HPDE6-E6E7 (cell line): Measurements from ENCODE around the gene PPA2.
"Not testable (repeated sequence)": the region's sequence is repeated elsewhere in the genome, so short reads cannot be mapped to it uniquely, and the experiment has no call there.

Experiments used
- DNase-seq: peaks from one replicate; pipeline ENCODE4 v3.0.0; 2011; ENCODE audit warnings: missing footprints; ENCODE audit errors: extremely low spot score

Gene PPA2

GRCh38 chr4:105473324-105474098, at the start of gene PPA2:
Gene PPA2, minus strand, starts transcription at chr4:105474062. Its CDS starts 12 bp downstream, at chr4:105474050.
- DNase-seq, result peak; percentile 79

- peak; percentile 33 for DNase-seq
Observed at GRCh38 chr4:105520819-105521790, 47.2 kb upstream of the PPA2 start.

GRCh38 chr4:105510245-105510644, 36.4 kb upstream of the PPA2 start:
- DNase-seq, result no peak

- DNase-seq, result no peak
Observed at GRCh38 chr4:105509714-105510113, 35.9 kb upstream of the PPA2 start.

- no peak for DNase-seq
Observed at GRCh38 chr4:105509291-105509690, 35.4 kb upstream of the PPA2 start.

GRCh38 chr4:105504744-105505143, 30.9 kb upstream of the PPA2 start:
- no peak for DNase-seq

DNA sequence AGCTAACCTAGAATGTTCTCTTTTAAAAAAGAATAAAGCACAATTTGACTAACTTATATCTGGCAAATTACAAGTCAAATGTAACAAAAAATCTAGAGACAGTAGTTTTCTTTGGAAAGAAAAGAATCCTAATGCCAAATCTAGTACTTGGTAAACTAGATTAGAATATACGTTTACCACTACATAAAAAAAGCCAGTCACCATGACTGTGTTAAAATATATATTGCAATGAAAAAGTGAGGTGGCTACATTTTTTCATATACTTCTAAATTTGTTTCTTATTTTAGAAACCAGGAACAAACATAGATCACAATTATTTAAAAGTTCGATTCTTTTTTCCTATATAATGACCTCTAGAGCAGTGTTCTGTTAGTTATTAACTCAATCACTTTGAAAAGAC, 29.6 kb upstream of the PPA2 start:
- DNase-seq, result no peak

DNA sequence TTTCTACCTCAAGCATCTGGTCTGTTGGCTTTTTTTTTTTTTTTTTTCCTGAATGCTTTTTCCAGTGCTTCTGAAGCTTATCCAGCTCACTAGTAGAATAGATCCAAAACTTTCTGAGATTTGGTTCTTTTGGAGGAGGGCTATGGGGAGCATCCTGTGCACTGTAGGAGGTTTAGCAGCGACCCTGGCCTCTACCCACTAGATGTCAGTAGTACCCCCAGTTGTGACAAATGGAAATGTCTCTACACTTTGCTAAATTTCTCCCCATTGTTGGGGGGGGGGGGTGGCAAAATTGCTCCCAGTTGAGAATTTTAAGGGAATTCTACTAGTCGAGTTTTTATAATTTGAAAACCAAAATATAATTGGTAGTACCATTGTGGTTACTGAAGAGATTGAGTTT, 23.0 kb upstream of the PPA2 start:
- no peak for DNase-seq

GRCh38 chr4:105495667-105496066, 21.8 kb upstream of the PPA2 start:
- DNase-seq, result no peak

GRCh38 chr4:105490523-105490922, 16.7 kb upstream of the PPA2 start:
- DNase-seq, result no peak

DNA sequence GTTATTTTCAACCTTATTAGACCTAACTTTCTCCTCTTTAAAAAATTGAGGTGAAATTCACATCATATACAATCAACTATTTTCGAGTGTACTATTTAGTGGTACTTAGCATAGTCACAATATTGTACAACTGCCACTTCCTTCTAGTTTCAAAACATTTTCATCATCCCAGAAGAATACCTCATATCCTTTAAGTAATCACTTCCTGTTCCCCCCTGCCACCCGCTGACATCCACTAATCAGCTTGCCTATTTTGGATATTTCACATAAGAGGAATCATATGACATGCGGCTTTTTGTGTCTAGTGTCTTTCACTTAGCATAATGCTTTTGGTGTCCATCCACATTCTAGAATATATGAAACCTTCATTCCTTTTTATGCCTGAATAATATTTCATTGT, 10.0 kb upstream of the PPA2 start:
- DNase-seq, result no peak

GRCh38 chr4:105474099-105474518, 247 bp upstream of the PPA2 start:
- DNase-seq, result peak; percentile 88

- no peak for DNase-seq
Observed at GRCh38 chr4:105472871-105473323, 965 bp downstream of the PPA2 start.

- DNase-seq, result peak; percentile 61
Observed at GRCh38 chr4:105471566-105472176, 2.2 kb downstream of the PPA2 start.

- no peak for DNase-seq
Observed at GRCh38 chr4:105470766-105471165, 3.1 kb downstream of the PPA2 start.

- DNase-seq, result no peak
Observed at GRCh38 chr4:105469736-105470135, 4.1 kb downstream of the PPA2 start.

- no peak for DNase-seq
Observed at GRCh38 chr4:105466580-105466979, 7.3 kb downstream of the PPA2 start.

DNA sequence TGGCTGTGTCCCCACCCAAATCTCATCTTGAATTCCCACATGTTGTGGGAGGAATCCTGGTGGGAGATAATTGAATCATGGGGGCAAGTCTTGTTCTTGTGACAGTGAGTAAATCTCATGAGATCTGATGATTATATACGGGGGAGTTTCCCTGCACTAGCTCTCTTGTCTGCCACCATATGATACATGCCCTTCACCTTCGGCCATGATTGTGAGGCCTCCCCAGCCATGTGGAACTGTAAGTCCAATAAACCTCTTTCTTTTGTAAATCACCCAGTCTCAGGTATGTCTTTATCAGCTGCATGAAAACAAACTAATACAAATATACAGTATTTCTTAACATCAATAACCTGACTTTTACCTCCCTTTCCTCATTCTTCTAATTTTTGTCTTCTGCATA, 9.3 kb downstream of the PPA2 start:
- DNase-seq, result not testable (repeated sequence)

DNA sequence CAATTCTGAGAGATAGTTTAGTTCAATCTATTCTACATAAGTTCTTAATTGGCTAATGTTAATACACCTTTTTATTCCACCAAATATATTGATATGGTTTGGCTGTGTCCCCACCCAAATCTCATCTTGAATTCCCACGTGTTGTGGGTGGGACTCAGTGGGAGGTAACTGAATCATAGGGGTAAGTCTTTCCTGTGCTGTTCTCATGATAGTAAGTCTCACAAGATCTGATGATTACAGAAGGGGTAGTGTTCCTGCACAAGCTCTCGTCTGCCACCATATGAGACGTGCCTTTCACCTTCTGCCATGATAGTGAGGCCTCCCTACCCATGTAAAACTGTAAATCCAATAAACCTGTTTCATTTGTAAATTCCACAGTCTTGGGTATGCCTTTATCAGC, 11.3 kb downstream of the PPA2 start:
- DNase-seq, result no peak

DNA sequence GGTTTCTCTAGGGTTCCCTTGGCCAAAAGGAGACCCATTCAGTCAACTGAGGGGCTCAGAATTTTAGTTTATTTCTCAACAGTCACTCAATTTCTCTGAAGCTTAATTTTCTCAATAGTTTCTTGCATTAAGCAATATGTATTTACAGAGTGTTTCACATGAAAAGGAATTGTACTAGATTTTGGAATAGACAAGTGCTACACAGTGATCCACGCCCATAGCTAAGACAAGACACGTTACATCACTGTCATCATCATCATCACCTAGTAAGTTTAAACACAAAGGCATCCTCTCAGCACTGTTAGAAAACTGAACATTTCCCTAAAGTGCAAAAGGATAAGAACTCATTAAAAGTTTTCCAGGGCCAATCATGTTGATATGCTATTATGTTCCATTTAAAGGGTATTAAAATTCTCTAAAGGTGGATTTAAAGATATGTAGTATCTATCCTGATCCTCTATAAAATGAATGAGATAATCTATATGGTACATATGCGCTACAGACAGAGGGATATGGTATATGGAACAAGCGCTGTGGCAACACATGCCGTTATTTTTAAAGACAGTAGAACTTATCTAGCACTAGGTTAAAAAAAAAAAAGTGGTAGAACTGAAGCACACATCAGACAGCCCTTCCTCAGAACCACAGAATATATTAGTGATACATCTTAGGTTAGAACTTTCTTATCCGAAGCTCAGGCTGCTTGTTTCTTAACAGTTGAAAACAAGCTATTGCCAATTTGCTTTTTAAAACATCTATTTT, 12.1 kb downstream of the PPA2 start:
- no peak for DNase-seq

DNA sequence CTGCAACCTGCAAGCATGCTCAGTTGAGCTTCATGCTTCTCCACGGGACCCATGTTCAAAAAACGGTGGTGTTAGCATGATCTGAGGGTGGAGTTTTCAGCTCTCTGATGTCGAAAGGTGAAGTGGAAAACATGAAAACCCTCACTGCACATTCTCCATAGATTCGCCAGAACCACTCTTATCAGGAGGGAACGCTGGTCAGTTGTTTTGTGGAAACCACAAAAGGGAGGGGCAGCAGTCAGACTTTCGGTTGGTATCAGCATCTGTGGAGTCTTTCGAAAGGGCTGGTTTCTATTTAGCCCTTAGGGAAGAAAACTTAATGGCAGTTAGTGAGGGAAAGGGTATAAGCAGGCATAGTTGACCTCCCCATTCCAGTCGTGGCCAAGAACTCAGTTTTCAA, 12.6 kb downstream of the PPA2 start:
- DNase-seq, result no peak
